CD4-positive, alpha-beta T cell treated with Interleukin-6 for 4 hours (primary cell): Measurements from ENCODE around the gene FAM135A.
"Not testable (repeated sequence)": the region's sequence is repeated elsewhere in the genome, so short reads cannot be mapped to it uniquely, and the experiment has no call there.

Experiments used
- DNase-seq: peaks from one replicate; pipeline ENCODE4 v3.0.0-alpha.2; 2020; ENCODE audit warnings: mixed read lengths

Gene FAM135A

GRCh38 chr6:70470016-70470415 lies 56.7 kb downstream of the FAM135A start:
- no peak for DNase-seq

- DNase-seq = not testable (repeated sequence)
Measured at GRCh38 chr6:70470510-70470909, 57.2 kb downstream of the FAM135A start.

GRCh38 chr6:70474751-70475150 lies 61.4 kb downstream of the FAM135A start:
- DNase-seq = no peak

- no peak for DNase-seq
Measured at GRCh38 chr6:70479236-70479635, 65.9 kb downstream of the FAM135A start.

GRCh38 chr6:70486638-70487037 lies 73.3 kb downstream of the FAM135A start:
- DNase-seq = not testable (repeated sequence)

GRCh38 chr6:70489364-70489763 lies 76.1 kb downstream of the FAM135A start:
- no peak for DNase-seq

GRCh38 chr6:70494833-70495232 lies 81.5 kb downstream of the FAM135A start:
- no peak for DNase-seq

- not testable (repeated sequence) for DNase-seq
Measured at GRCh38 chr6:70495790-70496189, 82.5 kb downstream of the FAM135A start.

GRCh38 chr6:70502484-70502883 lies 89.2 kb downstream of the FAM135A start:
- no peak for DNase-seq

- DNase-seq = no peak
Measured at GRCh38 chr6:70503813-70504465, 90.6 kb downstream of the FAM135A start.

GRCh38 chr6:70506321-70506720 lies 93.0 kb downstream of the FAM135A start:
- no peak for DNase-seq

- DNase-seq = no peak
Measured at GRCh38 chr6:70507161-70507560, 93.9 kb downstream of the FAM135A start.

GRCh38 chr6:70508953-70509352 lies 95.6 kb downstream of the FAM135A start:
- DNase-seq = no peak

GRCh38 chr6:70510600-70510999 lies 97.3 kb downstream of the FAM135A start:
- DNase-seq = no peak

- DNase-seq = no peak
Measured at GRCh38 chr6:70518723-70519122, 105.4 kb downstream of the FAM135A start.

- peak; percentile 9 for DNase-seq
Measured at GRCh38 chr6:70520575-70520974, 107.3 kb downstream of the FAM135A start.

- no peak for DNase-seq
Measured at GRCh38 chr6:70524721-70525286, 111.5 kb downstream of the FAM135A start.

- no peak for DNase-seq
Measured at GRCh38 chr6:70527071-70527737, 113.9 kb downstream of the FAM135A start.

GRCh38 chr6:70530023-70530422 lies 116.7 kb downstream of the FAM135A start:
- no peak for DNase-seq

- no peak for DNase-seq
Measured at GRCh38 chr6:70531133-70531532, 117.8 kb downstream of the FAM135A start.

- DNase-seq = no peak
Measured at GRCh38 chr6:70537266-70537665, 124.0 kb downstream of the FAM135A start.

GRCh38 chr6:70538376-70538775 lies 125.1 kb downstream of the FAM135A start:
- no peak for DNase-seq

- no peak for DNase-seq
Measured at GRCh38 chr6:70547313-70547712, 134.0 kb downstream of the FAM135A start.

GRCh38 chr6:70547905-70548304 lies 134.6 kb downstream of the FAM135A start:
- no peak for DNase-seq
